NCI-H128 (cell line): ENCODE data around the gene TMEM100.

Experiments
- DNase-seq: peaks from one replicate; lab custom pipeline; 2025; ENCODE audit not compliant: unreplicated experiment; lab: John Stamatoyannopoulos, UW

Gene TMEM100

GRCh38 chr17:55745258-55745657, 22.6 kb upstream of the TMEM100 start:
- no peak for DNase-seq

GRCh38 chr17:55743103-55743679, 20.5 kb upstream of the TMEM100 start:
- DNase-seq: no peak

- no peak for DNase-seq
Measured at GRCh38 chr17:55742272-55743102, 19.8 kb upstream of the TMEM100 start.

GRCh38 chr17:55741356-55741700, 18.7 kb upstream of the TMEM100 start:
- no peak for DNase-seq

- DNase-seq: no peak
Measured at GRCh38 chr17:55740511-55741355, 18.1 kb upstream of the TMEM100 start.

GRCh38 chr17:55737976-55738501, 15.4 kb upstream of the TMEM100 start:
- DNase-seq: no peak

- no peak for DNase-seq
Measured at GRCh38 chr17:55735731-55736405, 13.2 kb upstream of the TMEM100 start.

GRCh38 chr17:55734128-55734781, 11.6 kb upstream of the TMEM100 start:
- no peak for DNase-seq

GRCh38 chr17:55731586-55732250, 9.1 kb upstream of the TMEM100 start:
- DNase-seq: no peak

GRCh38 chr17:55730808-55731207, 8.1 kb upstream of the TMEM100 start:
- DNase-seq: no peak

GRCh38 chr17:55730380-55730779, 7.7 kb upstream of the TMEM100 start:
- no peak for DNase-seq

- no peak for DNase-seq
Measured at GRCh38 chr17:55729484-55729883, 6.8 kb upstream of the TMEM100 start.

GRCh38 chr17:55728833-55729232, 6.2 kb upstream of the TMEM100 start:
- DNase-seq: no peak

GRCh38 chr17:55728361-55728760, 5.7 kb upstream of the TMEM100 start:
- no peak for DNase-seq

- no peak for DNase-seq
Measured at GRCh38 chr17:55727920-55728319, 5.3 kb upstream of the TMEM100 start.

- no peak for DNase-seq
Measured at GRCh38 chr17:55727275-55727674, 4.6 kb upstream of the TMEM100 start.

- DNase-seq: no peak
Measured at GRCh38 chr17:55726440-55726839, 3.8 kb upstream of the TMEM100 start.

GRCh38 chr17:55723488-55723848, 804 bp upstream of the TMEM100 start:
- DNase-seq: no peak

GRCh38 chr17:55722016-55722736, 488 bp downstream of the TMEM100 start:
- no peak for DNase-seq
